ENCODE measurements around the gene CCNK.
A peak's percentile ranks its signal among the peaks of the same experiment; 100 is the strongest.

CCNK gene

DNA sequence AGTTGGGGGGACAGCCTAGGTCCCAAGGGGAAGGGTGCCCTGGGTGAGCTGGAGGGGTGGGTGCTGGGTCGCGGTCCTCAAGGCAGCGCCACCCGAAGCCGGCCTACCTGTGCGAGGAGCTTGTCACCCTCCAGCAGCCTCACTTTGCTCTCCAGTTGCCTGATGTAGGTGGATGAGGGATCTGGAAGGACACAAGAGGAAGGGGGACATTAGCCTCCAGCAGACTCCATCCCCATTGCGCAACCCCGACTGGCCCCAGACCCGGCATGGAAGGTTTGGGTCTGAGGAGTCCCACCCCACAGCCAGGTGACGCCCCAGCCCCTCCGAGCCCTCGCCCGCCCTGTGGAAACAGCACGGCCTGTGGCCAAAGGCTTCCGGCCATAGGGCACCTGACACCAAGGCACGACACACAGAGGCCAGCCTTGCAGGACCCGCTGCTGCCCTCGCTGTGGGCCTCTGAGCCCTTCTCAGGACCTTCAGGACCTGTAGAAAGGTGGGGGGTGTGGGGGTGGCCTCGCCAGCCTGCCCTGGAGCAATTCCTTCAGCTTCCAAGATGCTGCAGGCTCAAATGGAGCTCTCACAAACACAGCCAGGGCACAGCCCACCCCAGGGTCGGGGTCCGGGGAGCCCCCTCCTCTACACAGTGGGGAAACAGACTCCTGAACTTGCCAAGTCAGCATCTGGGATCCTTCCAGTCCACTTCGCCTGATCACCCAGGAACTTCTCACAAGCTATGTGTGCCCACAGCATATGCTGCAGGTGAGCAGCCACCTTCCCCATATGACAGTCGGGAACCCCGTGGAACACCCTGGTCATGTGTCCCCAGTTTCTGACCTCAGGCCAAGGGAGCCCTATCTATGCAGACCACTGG, 54.9 kb downstream of the CCNK start:
- DNase-seq (ENCODE audit: low spot score), result no peak

DNA sequence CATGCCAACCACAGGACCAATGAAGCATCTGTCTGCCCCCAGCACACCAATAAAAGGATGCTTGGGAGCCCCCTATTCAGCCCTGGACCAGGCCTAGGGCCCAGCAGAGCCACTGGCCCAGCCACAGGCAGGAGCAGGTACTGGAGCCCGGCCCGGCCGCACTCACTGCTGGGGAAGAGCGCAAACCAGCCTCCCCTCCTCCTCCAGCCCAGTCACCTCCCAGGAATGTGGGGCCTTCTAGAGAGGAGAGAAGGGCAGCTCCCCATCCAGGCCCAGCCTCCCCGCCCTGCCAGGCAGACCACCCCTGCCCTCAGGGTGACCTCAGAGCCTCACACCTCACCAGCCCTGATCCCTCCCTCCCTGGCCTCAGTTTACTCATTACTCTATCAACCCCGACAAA, 56.2 kb downstream of the CCNK start:
- DNase-seq (ENCODE audit: low spot score), result peak; percentile 67

DNA sequence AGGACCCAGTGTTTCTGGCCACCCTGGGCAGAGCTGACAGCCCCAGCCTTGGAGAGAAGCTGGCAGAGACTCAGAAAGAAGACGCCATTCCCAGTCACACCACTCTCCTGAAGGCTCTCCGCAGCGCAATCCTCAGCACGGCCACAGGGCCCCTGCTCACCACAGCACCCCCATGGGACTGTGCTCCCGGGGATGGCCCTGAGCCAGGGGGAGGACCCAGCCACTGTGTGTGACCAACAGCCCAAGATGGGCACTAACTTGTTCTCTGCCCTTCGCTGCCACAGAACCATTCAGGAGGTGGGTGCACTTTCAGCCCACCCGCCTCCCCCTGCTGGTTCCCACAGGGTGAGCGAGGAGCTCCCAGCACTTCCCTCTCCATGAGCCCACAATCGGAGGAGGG, 57.1 kb downstream of the CCNK start:
- DNase-seq (ENCODE audit: low spot score), result peak; percentile 58

DNA sequence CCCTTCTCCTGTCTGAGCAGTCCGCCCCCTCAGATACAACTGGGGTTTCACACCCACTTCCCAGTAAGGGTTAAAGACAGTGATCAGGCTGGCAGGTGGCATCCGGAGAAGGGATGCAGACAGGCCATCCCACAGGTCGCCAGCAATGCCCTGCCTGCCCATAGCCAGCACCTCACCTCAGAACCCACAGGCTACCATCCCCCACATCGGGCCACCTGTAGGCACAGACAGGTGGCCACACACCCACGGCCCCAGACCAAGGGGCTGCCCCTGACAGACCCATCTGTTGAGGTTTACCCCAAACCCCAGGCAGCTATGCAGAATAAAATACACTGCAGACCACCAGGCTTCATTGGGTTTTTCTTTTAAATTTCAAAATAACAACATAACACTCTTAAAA, 57.5 kb downstream of the CCNK start:
- DNase-seq (ENCODE audit: low spot score), result no peak

DNA sequence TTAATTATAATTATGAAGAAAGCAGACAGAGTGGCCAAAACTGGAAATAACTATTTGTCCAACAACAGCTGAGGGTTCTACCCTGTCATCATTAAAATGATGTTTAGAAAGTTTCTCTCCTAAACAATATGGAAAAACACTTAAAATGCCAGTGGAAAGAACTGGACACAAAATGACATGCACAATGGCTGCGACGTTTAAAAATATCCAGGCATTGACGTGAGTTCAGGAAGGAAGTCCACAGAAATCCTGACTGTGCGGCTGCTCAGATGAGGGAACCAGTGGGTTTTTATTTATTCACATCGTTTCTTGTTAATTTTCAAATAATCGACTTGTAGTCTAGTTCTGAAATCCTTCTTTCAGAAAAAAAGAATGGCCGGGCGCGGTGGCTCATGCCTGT, 58.3 kb downstream of the CCNK start:
- DNase-seq (ENCODE audit: low spot score), result no peak

DNA sequence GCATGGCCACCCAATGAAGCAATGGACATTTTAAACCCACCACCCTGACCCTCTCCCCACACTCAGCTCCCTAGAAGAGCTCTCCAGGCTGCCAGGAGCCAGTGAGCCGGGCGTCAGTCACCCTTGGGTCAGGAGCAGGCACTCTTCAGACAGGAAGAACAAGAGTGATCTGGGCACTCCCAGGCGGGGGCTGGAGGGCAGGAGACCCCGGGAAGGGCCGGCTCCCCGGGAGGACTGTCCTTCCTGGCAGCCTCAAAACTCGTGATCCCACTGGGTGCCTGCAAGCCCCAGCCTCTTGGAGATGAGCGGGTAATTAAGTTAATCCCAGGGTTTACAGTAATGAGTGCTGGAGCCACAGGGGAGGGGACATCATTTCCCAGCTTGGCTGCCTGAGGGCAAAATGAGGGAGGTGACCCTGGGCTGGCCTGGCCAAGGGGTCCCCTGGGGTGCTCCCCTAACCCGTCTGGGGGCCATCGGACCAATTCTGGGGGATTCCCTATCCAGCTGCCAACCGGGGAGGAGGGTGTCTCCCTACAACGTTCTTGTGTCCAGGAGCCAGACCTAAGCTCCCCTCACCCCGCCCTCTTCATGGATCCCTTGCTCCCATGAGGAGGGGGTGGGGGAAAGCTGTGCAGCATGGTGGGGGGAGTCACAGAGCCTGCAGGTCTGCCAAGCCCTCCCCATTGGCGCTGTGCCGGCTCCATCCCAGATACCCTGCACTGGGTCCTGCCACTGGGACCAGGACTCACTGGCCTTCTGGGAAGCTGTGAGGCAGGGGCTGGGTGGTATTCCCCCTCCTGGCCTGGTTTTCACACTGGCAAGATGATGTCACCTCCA, 59.2 kb downstream of the CCNK start:
- no peak for DNase-seq (ENCODE audit: low spot score)

DNA sequence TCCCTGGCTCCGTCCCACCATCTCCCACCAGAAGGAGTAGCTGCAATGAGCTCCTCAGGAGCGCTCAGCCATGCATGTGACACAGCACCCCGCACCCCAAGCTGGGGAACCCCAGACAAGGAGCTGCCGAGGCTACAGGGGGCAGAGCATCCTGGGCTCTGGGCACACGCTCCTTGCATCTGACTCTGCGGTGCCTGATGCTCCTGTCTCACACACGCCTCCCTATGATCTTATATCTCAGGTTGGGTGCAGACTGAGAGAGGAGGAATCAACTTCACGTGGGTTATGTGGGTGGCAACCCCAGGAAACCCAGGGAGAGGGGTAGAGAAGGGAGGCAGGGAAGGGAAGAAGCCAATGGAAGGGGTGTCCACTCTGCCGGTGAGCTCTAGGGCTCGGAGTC, 60.0 kb downstream of the CCNK start:
- no peak for DNase-seq (ENCODE audit: low spot score)

DNA sequence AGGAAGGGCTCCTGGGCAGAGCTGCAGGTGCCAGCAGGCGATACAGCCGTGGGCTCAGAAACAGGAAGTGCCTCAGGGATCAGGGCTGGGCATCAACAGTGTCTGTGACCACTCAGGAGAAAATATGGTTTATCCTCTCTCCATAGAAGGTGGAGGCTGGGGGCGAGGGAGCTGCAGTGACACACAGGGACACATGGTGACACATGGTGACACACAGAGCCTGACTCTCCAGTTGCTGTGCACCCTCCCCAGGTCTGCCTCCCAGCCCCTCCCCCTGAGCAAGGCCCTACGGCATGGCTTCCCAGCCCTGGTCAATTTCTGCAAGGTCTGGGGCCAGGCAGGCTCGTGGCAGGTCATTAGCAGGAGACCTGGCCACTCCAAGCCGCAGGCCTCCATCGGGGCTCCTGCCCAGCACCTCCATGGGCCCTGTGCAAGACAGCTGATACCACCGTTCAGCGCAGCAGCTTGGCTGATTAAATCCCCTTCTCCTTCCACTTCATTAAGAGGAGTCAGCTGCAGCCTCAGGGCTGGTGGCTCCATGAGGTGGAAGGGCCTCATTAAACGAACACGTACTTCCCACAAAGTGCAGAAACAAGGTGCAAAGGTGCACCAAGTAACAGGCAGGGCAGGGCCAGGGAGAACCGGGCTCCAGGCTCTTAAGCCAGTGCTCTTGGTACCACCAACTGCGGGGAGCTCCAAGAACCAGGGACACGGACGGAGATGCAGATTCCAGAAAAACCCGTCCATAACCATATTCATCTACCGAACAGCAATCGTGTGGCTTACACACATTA, 60.7 kb downstream of the CCNK start:
- DNase-seq (ENCODE audit: low spot score), result no peak

DNA sequence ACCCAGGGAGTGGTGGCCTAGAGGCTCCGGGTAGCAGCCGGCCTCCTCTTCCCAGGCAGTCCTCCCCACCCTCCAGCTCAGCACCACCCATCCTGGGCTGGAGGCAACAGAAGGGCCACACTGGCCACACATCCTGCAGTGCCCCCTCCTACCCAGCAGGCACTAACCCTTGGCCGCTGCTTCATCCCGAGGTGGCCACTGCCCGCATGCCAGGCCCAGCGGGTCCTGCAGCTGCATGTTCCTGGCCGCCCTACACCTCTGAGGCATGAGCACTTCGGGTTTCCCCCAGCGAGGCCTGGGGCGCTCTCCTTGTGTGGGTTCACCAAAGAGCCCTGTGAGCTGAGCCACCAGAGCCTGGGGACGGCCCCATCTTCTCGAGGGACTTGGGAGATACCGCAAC, 61.4 kb downstream of the CCNK start:
- DNase-seq (ENCODE audit: low spot score), result no peak

DNA sequence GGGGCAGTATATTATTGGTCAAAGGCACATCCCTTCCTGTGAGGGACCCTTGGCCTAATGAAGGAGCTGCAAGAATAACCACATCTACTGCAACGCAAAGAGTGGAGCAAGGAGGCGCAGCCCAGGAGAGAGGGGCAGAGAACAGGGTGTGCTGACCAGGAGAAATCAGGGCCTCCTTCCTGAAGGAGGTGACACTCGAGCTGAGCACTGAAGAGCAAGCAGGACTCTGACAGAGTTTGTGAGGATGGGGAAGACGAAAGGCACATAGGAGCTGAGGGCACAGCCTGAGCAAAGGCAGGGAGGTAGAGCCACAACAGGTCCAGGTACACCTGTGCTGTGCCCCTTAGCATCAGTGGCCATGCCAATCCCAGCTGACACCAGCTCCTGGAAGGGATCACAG, 62.2 kb downstream of the CCNK start:
- DNase-seq (ENCODE audit: low spot score), result no peak

DNA sequence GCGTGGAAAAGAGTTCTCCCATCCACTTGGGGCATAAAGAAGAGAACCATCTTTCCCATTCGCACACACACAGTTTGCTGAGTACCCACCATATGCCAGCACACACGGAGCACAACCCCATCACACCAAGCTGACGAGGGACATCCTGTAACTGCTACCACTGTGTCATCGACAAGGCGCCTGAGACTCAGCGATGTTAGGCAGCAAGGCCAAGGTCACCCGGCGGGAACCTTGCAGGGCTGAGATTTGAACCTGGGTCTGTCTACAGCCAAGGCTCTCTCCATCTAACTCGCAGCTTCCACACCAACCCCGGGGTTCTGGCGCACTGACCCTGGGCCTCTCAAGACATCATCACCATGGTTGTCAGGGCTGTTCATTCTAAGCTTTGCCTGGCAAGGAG, 62.8 kb downstream of the CCNK start:
- no peak for DNase-seq (ENCODE audit: low spot score)

DNA sequence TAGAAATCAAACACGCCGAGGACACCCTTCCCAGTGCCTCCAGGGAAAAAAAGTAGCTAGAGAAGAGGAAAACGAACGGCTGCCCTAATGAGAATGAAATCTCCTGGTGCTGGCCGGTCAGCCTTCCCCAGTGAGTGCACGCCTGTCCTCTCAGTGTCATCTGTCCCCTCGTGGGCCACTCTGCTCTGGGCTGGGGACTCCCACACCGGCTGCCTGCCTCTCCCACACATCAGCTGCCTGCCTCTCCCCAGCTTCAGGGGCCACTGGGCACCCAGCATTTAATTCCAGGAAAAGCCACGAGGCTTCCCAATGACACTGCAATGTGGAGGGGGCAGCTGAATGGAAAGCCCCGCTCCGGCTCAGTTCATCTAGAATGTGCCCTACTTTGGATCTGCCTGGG, 63.8 kb downstream of the CCNK start:
- no peak for DNase-seq (ENCODE audit: low spot score)

DNA sequence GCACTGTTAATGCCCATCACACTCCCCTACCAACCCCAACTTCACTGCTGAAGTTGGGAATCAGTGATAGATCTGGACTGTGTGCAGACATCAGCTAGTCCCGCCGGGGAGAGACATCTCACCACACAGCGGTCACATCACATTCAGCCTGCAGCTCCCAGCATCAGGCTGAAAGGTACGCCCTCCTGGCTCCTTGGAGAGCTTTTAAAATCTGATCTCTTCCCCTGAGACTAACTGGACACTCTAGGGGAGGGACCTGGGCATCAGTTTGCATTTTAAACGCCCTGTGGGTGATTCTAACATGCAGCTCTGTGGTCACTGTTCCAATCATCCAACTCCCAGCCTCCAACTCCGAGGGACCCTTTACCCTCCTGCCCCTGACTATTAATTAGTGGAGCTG, 64.4 kb downstream of the CCNK start:
- DNase-seq (ENCODE audit: low spot score), result no peak

DNA sequence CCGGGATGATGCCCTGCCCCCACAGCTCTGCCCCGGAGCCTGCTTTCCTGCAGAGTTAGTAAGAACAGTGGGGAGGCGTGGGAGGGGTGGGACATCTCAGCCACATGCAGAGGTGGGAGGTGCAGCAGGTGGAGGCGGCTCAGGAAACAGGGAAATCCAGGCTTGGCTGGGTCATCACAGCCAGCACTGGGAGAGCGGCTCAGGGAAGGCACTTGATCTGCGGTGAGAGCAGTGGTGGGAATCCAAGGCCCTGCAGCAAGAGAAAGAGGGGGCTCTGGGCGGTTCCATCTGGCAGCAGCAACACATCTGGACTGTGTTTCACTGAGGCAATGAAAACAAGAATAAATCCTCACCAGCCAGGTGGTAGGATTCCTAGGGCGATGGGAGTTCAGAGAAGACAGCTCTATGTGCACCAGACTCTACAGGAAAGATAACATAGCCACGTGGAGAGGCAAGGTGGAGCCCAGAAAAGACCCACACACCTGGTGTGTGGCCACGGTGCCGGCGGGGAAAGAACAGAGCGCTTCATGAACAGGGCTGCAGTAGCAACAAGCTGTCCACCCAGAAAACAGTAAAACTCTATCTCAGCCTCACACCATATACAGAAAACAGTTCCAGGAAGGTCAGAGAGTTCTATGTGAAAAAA, 65.1 kb downstream of the CCNK start:
- peak; percentile 68 for DNase-seq (ENCODE audit: low spot score)

DNA sequence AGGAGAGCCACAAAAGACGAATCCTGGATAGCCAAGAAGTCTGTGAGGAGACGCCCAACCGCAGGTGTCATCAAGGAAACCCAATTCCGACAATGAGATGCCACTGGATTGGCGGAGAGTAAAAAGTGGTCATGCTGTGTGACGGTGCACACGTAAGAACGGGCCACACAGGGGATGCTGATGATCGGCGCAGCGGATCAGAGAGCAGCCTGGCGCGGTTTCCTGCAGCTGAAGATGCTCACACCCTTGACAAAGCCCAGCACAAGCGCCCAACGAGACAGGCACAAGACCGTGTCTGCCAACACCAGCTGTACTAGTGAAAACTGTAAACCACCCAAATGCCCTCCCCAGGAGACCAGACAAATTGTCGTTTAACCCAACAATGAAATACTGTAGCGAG, 67.0 kb downstream of the CCNK start:
- DNase-seq (ENCODE audit: low spot score), result no peak

DNA sequence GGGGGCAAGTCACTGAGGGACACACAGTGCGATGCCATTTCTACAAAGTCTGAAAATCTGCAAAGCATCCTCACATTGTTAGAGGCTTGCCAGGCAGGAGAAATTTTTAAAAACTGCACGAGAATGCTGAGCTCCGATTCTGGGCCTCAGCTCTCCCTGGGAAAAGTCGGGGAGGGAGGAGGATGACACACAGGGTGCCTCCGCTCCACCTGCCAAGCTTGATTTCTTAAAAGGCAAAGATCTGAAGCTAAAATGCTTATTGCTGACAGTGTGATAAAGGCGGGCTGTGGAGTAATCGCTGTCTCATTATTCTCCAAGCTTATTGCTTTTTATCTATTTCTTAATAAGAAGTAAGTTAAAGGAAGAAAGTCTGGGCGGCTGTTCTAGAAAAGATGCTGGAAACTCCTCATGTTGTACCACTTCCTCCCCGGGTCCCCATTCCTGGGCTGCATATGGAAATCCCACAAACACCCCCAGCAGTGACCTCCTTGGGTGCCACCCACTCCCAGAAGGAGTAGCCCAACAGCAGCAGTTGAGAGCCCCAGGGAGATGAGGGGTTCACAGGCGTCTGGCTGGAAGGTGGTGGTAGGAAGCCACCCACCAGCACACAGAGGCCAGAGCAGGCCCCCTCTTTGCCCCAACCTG, 67.8 kb downstream of the CCNK start:
- no peak for DNase-seq (ENCODE audit: low spot score)

DNA sequence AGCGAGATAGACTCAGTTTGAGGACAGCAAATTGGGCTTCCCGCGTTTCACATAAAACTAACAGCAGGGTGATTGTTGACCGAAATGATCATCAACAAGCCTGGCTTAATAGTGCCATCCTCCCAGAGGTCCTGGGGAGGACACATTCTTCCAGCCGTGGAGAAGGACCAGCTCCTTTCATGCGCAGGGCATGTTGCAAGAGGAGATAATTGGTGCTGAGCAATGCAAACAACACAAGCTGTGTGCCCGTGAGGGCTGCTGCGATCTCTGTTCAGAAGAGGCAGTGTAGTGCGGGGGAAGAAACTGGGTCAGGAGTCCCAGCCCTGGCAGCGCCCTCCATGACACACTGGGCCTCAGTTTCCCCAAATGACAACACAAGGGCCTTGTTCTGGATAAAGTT, 68.5 kb downstream of the CCNK start:
- DNase-seq (ENCODE audit: low spot score), result no peak

DNA sequence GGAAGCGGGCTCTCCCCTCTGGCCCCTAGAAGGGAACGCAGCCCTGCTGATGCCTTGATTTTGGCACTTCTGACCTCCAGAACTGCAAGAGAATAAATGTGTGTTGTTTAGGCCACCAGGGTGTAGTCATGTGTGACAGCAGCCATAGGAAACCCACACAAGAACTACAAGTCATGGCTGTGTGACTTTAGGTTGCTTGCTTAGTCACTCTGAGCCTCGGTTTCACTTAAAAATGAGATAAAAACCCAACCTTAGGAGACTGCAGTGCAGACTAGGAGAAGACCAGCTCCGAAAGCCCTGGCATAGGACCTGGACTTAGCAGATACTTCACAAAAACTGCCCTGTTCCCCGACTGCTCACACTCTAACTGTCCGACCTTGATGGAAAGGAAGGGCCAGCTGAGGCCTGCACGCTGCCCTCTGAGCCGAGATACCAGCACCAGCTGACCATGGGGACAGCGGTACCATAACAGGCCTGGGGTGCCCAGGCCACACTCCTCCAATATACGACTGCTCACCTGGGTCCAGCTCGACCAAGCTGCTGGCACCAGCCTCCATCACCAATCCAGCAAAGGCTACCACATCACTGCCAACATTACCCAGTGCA, 69.3 kb downstream of the CCNK start:
- DNase-seq (ENCODE audit: low spot score), result no peak

DNA sequence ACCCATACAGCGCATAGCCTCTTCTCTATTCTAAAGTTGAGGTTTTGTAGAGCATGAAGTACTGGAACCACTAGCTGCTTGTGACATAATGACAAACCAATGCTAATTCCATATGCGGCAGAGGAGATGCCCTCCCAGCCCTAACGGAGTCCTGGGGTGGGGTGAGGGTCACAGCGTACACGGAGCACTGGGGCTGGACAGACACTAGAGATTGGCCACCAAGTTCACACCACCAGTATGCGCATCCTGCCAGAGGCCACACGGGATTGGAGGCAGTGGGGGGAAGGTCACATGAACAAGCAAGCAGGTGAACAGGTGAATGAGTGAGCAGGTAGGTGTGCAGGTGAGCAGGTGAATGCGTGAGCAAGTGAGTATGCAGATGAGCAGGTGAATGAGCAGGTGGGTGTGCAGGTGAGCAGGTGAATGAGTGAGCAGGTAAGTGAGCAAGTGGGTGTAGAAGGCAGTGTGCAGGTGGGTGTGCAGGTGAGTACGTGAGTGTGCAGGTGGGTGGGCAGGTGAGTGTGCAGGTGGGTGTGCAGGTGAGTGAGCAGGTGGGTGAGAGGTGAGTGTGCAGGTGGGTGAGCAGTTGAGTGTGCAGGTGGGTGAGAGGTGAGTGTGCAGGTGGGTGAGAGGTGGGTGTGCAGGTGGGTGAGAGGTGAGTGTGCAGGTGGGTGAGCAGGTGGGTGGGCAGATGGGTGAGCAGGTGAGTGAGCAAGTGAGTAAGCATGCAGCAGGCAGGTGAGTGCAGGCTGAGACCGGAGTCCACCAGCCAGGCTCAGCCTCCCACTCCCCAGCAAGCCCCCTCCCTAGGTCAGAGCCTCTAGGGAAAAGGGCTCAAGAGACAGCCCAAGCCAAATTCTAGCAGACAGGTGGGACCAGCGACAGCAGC, 70.1 kb downstream of the CCNK start:
- no peak for DNase-seq (ENCODE audit: low spot score)

DNA sequence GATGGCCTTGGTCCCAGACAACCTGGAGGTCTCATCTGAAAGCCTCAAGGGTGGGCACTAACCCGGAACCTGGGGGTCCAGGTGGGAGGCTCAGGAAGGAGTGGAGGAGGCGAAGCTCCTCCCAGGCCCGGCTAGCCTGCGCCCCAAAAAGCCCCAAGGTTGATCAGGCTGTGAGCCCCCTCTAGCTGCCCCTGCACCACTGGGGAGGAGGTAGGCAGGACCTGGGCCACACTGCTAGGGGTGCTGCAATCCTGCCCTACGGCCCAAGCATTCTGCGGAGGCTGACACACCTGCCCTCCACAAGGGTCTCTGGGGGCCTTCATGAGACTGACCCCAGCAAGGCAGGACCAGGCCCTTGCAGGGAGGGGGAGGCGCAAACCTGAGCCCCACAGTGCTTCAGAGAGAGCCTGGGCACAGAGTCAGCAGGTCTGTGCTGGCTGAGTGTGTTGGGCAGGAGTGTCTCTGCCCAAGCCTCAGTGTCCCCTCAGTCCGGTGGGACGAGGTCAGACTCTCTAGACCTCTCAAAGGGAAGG, 70.9 kb downstream of the CCNK start:
- no peak for DNase-seq (ENCODE audit: low spot score)

Data from iPS-NIHi11 (cell line).